ENCODE data around the gene PTPN5. TPM values are rescaled to one million over a fixed set of nuclear protein-coding genes. Genes with fewer than 3 reads are reported as not detected.

PTPN5 gene
- total RNA-seq, 2 experiments from 2014 or later, result not detected

DNA sequence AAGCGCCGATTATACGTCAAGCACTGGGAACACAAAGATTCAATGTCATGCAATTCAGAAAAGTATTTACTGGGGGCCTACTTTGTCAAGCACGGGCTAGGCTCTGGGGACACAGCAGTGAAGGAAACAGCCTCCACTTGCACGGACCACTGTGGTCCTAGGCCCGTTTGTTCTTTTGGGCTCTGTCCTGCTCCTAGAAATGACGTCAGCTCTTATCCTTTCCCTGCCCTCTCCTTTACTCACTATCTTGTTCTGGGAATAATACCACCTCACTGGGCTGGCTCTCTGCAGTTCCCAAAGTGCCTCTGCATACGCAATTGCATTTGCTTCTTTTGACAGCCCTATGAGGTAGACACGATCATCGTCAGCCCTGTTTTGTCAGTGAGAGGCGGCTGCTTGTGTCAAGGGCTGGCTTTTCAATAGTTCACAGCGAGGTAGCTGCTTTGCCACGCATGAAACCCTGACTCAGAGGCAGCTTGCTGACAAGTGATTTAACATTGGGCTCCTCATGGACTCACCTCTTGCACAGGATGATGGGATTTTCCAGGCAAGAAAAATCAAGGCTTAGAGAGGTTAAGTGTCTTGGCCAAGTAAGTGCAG lies 42.7 kb downstream of the PTPN5 start:
- Mint-ChIP-seq H3K27ac (no peak overlapping the region), H3K4me3 (no peak overlapping the region), H3K36me3 (no peaks in the 10 kb centered on the region), H3K4me1 (no peaks in the 10 kb centered on the region), H3K27me3 (peaks cover 10% of the 10 kb centered on the region), H3K9me3 (ENCODE audit: low read depth) (no peaks in the 10 kb centered on the region)
- DNase-seq (no peak), ATAC-seq (no peak)
- CTCF ChIA-PET, result no interaction called here

DNA sequence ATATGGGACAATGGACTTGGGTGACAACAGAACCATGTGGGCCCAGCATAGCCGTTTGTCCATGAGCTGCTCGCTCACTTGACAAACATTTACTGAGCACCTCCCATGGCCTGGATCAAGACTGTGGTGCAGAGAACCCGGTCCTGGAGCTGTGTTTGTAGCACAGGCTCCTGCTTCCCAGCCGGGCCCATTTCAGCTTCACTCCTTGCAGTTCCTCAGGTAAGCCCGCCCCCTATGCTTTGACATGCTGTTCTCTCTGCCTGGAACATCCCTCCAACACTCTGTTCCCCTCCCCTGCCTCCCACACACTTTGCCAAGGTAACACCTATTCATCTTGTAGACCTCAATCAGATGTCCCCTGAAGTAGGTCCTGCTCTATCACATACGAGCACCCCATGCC lies 46.3 kb downstream of the PTPN5 start:
- Mint-ChIP-seq H3K4me1 (no peaks in the 10 kb centered on the region), H3K4me3 (no peak overlapping the region), H3K36me3 (no peaks in the 10 kb centered on the region), H3K27me3 (no peaks in the 10 kb centered on the region), H3K9me3 (ENCODE audit: low read depth) (no peaks in the 10 kb centered on the region), H3K27ac (no peak overlapping the region)
- ATAC-seq, result no peak
- DNase-seq, result no peak
- CTCF ChIA-PET, result interaction anchor here (1.0 to 1.7 kb wide), 3 partner anchors 14 to 19 kb away, joined by 3 to 4 read pairs (median 4); no protein-coding TSS in a partner anchor

DNA sequence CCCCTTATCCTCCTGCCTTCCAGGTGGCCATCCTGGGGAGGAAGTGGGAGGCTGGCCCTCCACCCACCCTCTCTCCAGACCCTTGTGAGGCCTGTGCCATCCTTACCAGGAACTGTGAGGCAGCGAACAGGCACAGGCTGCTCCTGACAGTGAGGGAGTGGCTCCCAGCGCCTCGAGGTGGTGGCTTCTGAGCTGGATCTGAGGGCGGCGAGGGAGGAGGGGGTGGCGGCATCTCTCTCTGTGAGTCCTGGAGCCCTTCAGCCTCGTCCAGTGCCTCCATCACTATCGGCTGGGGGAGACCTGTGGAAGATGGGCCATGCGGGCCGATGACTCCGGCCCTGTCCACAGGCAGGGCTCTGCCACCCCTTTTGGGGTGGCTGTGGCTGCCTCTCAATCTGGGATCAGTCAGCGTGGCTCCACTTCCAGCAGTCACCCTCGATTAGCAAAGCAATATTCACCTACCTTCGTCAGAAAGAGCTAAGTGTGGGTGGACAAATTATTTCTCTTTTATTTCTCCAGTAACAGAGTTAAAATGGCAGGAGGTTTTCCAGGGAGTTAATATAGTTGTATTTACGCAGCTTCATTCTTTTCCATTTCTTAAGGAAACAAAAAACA lies 47.6 kb downstream of the PTPN5 start:
- CTCF ChIA-PET, result interaction anchor here (1.6 to 3.0 kb wide), 3 partner anchors 16 to 22 kb away, joined by 5 to 11 read pairs (median 8); no protein-coding TSS in a partner anchor
- Mint-ChIP-seq H3K4me1 (peaks cover 1% of the 10 kb centered on the region), H3K27ac (no peak overlapping the region)

DNA sequence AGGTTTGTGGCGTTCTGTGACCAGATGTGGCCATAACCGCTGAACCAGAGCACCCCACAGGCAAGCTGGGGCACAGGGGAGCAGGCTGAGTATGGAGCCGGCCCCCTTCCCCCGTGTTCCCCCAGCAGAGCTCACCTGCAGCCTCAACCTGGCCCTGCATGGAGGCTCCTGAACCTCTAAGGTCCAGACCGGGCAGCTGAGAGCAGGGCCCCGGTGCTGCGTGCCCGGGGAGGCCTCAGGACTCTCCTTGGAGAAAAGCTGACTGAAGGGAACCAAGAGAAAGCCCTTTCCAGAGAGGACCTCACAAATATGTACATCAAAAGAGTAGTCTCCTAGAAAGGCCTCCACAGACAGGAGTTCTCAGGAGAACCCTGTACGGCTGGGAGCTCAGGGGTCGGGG lies 48.2 kb downstream of the PTPN5 start:
- CTCF ChIA-PET, result interaction anchor here (1.6 to 3.0 kb wide), 3 partner anchors 15 to 22 kb away, joined by 5 to 11 read pairs (median 8); no protein-coding TSS in a partner anchor
- no peak overlapping the region for H3K4me3 Mint-ChIP-seq

More for the DNA sequence above, 47.6 kb downstream of the PTPN5 start:
- Mint-ChIP-seq H3K4me3 (no peak overlapping the region), H3K27me3 (no peaks in the 10 kb centered on the region), H3K36me3 (no peaks in the 10 kb centered on the region), H3K9me3 (ENCODE audit: low read depth) (no peaks in the 10 kb centered on the region)
- DNase-seq, result no peak
- no peak for ATAC-seq

DNA sequence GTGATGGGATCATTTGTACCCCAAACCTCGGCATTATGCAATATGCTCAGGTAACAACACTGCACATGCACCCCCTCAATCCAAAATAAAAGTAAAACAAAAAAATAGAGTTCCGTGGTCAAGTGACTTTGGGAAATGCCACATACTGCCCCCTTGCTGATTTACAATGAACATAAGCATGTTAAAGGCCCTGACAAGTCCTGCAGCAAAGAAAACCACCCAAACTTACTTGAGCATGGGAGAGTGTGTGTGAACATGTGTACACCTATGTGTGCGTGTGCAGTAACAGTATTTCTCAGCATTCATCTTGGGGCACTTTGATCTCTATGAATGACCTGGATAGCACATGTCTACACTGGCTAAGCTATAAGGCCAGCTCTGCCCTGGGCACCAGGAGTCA lies 49.8 kb downstream of the PTPN5 start:
- ATAC-seq, result no peak
- DNase-seq, result no peak
- no peak overlapping the region for H3K27ac Mint-ChIP-seq
- H3K36me3 Mint-ChIP-seq, result no peaks in the 10 kb centered on the region
- H3K4me1 Mint-ChIP-seq, result peaks cover 4% of the 10 kb centered on the region
- CTCF ChIA-PET, result interaction anchor here (0.8 to 3.0 kb wide), 4 partner anchors 10 to 202 kb away, joined by 3 to 11 read pairs (median 4); no protein-coding TSS in a partner anchor
- H3K4me3 Mint-ChIP-seq, result no peak overlapping the region
- H3K27me3 Mint-ChIP-seq, result no peaks in the 10 kb centered on the region
- H3K9me3 Mint-ChIP-seq (ENCODE audit: low read depth), result no peaks in the 10 kb centered on the region

More for the DNA sequence above, 48.2 kb downstream of the PTPN5 start:
- ATAC-seq, result no peak
- H3K27ac Mint-ChIP-seq, result no peak overlapping the region
- no peaks in the 10 kb centered on the region for H3K36me3 Mint-ChIP-seq
- H3K27me3 Mint-ChIP-seq, result no peaks in the 10 kb centered on the region
- DNase-seq, result no peak
- H3K4me1 Mint-ChIP-seq, result peaks cover 2% of the 10 kb centered on the region
- no peaks in the 10 kb centered on the region for H3K9me3 Mint-ChIP-seq (ENCODE audit: low read depth)

DNA sequence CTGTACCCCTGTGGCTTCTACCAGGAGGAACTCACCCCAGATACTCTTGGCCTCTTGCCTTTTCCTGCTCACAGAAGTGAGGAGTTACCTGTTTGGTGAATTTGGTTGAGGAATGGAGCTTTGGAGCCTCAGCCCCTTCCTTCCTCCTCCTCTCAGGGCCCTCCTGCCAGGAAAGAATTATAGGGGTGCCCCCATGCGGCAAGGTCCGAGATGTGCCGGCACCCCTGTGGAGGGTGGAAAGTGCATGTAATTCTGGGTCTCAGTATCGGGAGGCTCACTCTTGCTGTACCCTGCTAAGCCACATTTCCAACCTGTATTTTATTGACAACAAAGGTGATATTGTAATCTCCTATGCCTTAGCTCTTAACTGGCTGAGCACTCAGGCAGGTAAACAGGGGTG lies 51.9 kb downstream of the PTPN5 start:
- Mint-ChIP-seq H3K27ac (no peak overlapping the region), H3K36me3 (no peaks in the 10 kb centered on the region), H3K9me3 (ENCODE audit: low read depth) (no peaks in the 10 kb centered on the region), H3K4me1 (peaks cover 4% of the 10 kb centered on the region), H3K4me3 (no peak overlapping the region), H3K27me3 (no peaks in the 10 kb centered on the region)
- DNase-seq (no peak), ATAC-seq (no peak)
- CTCF ChIA-PET, result interaction anchor here (0.9 to 3.3 kb wide), 7 partner anchors 7 to 205 kb away, joined by 3 to 23 read pairs (median 4); no protein-coding TSS in a partner anchor

DNA sequence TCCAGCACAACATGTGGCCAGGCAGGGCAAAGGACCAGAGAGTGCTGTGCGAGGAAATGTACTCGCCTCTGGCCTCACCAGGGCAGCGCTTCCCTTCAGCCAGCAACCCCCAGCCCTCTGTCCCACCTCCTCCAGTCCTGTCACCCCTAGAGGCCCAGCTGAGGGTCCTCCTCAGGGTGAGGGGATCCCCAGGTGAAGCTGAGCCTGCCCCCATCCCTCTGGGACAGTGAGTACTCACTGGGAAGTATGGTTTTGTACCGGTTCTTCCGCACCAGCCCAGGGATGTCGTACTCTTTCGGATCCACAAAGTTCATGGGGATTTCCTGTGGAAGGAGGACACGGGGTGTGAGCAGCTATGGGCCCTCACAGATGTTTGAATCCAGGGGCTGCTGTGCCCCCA lies 54.0 kb downstream of the PTPN5 start:
- no peak overlapping the region for H3K27ac Mint-ChIP-seq
- H3K4me3 Mint-ChIP-seq, result no peak overlapping the region
- peaks cover 4% of the 10 kb centered on the region for H3K4me1 Mint-ChIP-seq
- DNase-seq (no peak), ATAC-seq (no peak)
- H3K9me3 Mint-ChIP-seq (ENCODE audit: low read depth), result no peaks in the 10 kb centered on the region
- H3K36me3 Mint-ChIP-seq, result no peaks in the 10 kb centered on the region
- CTCF ChIA-PET, result interaction anchor here (1.1 to 3.3 kb wide), 3 partner anchors 10 to 198 kb away, joined by 4 to 23 read pairs (median 4); no protein-coding TSS in a partner anchor
- H3K27me3 Mint-ChIP-seq, result no peaks in the 10 kb centered on the region

DNA sequence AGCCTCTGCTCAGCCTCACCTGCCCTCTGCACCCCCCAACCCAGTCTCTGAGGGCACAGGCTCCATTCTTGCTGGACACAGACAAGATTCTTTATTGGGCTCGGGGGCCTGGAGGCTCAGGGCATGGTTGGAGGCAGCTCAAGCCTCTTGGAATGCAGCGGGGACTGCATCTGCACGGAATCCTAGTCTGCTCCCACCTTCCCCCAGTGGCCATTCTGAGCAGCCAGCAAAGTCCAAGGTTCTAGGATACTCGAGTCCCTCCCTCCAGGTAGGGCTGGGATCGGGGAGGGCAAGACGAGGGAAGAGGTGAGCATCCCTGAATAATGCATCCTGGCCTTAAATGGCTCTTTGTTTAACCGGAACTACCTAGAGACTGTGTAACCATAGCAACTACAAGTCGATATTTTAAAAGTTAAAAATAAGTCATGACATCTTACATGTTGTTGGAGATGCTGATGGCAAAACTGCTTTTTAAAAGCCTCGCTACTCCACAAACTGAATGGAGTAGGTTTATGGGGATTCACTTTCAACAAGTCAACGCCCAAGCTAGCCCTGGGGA lies 54.9 kb downstream of the PTPN5 start:
- CTCF ChIA-PET, result interaction anchor here (1.1 kb wide), 1 partner anchor 9 kb away, joined by 4 read pairs; no protein-coding TSS in a partner anchor
- H3K9me3 Mint-ChIP-seq (ENCODE audit: low read depth), result no peaks in the 10 kb centered on the region
- no peak overlapping the region for H3K27ac Mint-ChIP-seq
- no peak for ATAC-seq
- no peak overlapping the region for H3K4me3 Mint-ChIP-seq
- H3K27me3 Mint-ChIP-seq, result no peaks in the 10 kb centered on the region
- no peak for DNase-seq
- peaks cover 9% of the 10 kb centered on the region for H3K4me1 Mint-ChIP-seq
- H3K36me3 Mint-ChIP-seq, result no peaks in the 10 kb centered on the region

DNA sequence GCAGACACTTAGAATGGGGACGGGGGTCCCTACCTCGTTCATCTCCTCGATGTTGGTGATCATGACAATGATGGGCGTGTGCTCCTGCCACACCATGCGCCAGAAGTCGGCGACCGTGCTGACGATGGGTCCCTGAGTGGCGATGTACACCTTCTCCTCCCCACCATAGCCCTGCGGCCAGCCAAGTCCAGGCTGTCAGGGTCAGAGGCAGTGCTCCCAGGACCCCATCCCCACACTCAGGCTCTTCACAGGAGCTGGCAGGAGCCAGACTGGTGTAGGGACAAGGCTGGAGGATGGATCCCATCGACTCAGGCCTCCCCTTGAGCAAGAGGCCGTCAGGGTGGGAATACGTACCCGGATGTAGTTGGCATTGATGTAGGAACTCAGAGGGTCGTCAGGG lies 58.4 kb downstream of the PTPN5 start:
- no peak for ATAC-seq

DNA sequence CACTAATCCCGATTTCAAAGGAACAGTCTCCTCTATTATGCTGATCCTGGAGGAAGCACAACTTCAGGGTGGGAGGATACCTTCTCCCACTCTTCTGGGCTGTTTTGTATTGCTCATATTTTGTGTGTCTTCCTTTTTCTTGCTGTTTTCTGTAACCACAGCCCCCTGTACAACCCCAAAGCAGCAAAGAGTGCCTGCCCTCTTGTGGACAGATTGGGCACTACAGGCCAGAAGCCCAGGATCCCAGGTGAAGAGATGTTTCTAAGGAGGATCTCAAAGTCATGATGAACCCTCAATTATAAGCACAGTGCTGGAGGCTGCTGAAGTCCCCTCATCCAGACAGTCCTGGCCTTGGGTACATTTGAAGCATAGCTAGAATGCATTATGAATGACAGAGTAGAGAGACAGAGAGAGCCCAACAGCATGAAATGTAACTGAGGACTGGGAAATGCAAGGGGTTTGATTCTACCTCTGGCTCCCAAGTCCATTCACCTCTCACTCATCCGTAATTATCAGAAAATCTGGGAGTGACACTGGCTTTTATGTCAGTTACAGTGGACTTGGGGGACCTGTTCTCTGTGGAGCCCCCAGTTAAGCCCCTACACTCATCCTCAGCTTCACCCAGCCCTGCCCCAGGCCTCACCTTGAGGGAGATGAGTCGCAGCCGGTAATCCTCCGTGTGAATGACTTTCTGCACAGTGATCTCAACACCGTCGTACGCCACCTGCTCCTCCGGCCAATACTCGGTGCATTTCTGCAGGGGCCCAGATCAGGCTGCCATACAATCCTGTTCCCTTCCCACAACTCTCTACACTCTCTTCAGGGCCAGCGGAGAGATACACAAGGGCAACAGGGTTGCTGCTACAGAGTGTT lies 59.4 kb downstream of the PTPN5 start:
- no peaks in the 10 kb centered on the region for H3K27me3 Mint-ChIP-seq
- ATAC-seq (peak; percentile 77), DNase-seq (peak; percentile 72)
- H3K4me3 Mint-ChIP-seq, result no peak overlapping the region
- H3K4me1 Mint-ChIP-seq, result peaks cover 5% of the 10 kb centered on the region
- CTCF ChIA-PET, result interaction anchor here (0.8 to 4.0 kb wide), 30 partner anchors 8 to 738 kb away, joined by 3 to 31 read pairs (median 4); partner anchors contain the start of genes SPTY2D1, TMEM86A and TSG101
- H3K27ac Mint-ChIP-seq, result no peak overlapping the region
- H3K36me3 Mint-ChIP-seq, result no peaks in the 10 kb centered on the region
- H3K9me3 Mint-ChIP-seq (ENCODE audit: low read depth), result no peaks in the 10 kb centered on the region

More for the DNA sequence above, 58.4 kb downstream of the PTPN5 start:
- peaks cover 7% of the 10 kb centered on the region for H3K4me1 Mint-ChIP-seq
- no peaks in the 10 kb centered on the region for H3K27me3 Mint-ChIP-seq
- H3K27ac Mint-ChIP-seq, result no peak overlapping the region
- CTCF ChIA-PET, result interaction anchor here (1.6 to 3.3 kb wide), 3 partner anchors 11 to 489 kb away, joined by 4 to 31 read pairs (median 22); no protein-coding TSS in a partner anchor
- DNase-seq, result no peak
- no peak overlapping the region for H3K4me3 Mint-ChIP-seq
- no peaks in the 10 kb centered on the region for H3K9me3 Mint-ChIP-seq (ENCODE audit: low read depth)
- H3K36me3 Mint-ChIP-seq, result no peaks in the 10 kb centered on the region

DNA sequence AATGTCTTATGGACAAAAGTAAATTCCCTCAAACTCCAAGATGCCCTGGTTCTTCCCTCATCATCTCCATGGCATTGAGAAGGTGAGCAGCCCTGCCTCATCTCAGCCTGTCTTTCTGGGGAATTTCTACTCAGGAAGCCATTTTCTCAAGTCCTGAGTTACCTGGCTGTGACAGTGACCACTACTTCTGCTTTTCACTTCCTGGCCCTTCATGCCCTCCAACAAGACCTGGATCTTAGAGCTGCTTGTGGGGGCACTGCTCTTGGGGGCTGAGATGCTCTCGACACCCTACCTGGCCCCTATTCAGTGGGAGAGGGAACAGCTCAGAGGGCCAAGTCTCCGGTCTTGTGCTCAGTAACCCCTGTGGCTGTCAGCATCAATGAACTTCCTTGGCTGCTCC lies 60.2 kb downstream of the PTPN5 start:
- DNase-seq, result no peak
- Mint-ChIP-seq H3K4me1 (peaks cover 5% of the 10 kb centered on the region), H3K4me3 (no peak overlapping the region), H3K9me3 (ENCODE audit: low read depth) (no peaks in the 10 kb centered on the region), H3K36me3 (no peaks in the 10 kb centered on the region), H3K27me3 (no peaks in the 10 kb centered on the region), H3K27ac (no peak overlapping the region)
- ATAC-seq, result no peak
- CTCF ChIA-PET, result interaction anchor here (0.7 to 4.0 kb wide), 35 partner anchors 9 to 737 kb away, joined by 3 to 31 read pairs (median 4); partner anchors contain the start of genes SPTY2D1, TMEM86A and TSG101

DNA sequence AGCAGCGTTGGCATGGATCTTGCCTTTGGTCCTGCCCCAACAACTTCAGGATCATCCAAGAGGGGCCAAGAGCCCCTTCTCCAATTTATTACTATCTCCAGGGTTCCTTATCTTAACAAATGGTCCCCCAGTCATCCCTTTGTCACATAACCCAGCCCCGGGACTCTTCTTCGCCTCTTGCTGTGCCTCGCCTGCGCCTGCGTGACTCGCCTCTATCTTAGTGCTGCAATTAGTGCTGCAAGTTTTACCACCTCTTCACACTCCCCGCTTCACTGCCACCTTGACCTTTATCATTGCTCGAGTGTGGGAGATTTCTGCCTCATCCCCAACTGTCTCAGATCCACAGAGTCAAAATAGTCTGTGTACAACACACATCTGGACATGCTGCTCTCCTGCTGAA lies 61.6 kb downstream of the PTPN5 start:
- Mint-ChIP-seq H3K4me1 (peaks cover 5% of the 10 kb centered on the region), H3K9me3 (ENCODE audit: low read depth) (no peaks in the 10 kb centered on the region), H3K27me3 (no peaks in the 10 kb centered on the region), H3K27ac (no peak overlapping the region), H3K36me3 (no peaks in the 10 kb centered on the region), H3K4me3 (no peak overlapping the region)
- CTCF ChIA-PET, result interaction anchor here (1.1 to 4.0 kb wide), 7 partner anchors 7 to 615 kb away, joined by 3 to 31 read pairs (median 12); no protein-coding TSS in a partner anchor
- no peak for ATAC-seq
- no peak for DNase-seq
